NCI-H2081 treated with DMSO at 0.1 percent for 48 hours (cell line): Measurements from ENCODE around the gene CYGB.

Source experiments
- DNase-seq: peaks from one replicate; lab custom pipeline; 2025; lab: John Stamatoyannopoulos, UW

Gene CYGB

GRCh38 chr17:76550712-76551615, 13.5 kb upstream of the CYGB start:
- no peak for DNase-seq

- DNase-seq = no peak
These were observed 12.0 kb upstream of the CYGB start for GRCh38 chr17:76549539-76549938.

- no peak for DNase-seq
These were observed 11.7 kb upstream of the CYGB start for GRCh38 chr17:76549215-76549518.

GRCh38 chr17:76548378-76549214, 11.1 kb upstream of the CYGB start:
- no peak for DNase-seq

- no peak for DNase-seq
These were observed 10.2 kb upstream of the CYGB start for GRCh38 chr17:76547642-76548202.

GRCh38 chr17:76547183-76547641, 9.7 kb upstream of the CYGB start:
- no peak for DNase-seq

- DNase-seq = no peak
These were observed 9.2 kb upstream of the CYGB start for GRCh38 chr17:76546556-76547182.

- no peak for DNase-seq
These were observed 8.5 kb upstream of the CYGB start for GRCh38 chr17:76545918-76546555.

GRCh38 chr17:76544546-76545365, 7.2 kb upstream of the CYGB start:
- no peak for DNase-seq

- no peak for DNase-seq
These were observed 6.5 kb upstream of the CYGB start for GRCh38 chr17:76543826-76544545.

- DNase-seq = no peak
These were observed 5.9 kb upstream of the CYGB start for GRCh38 chr17:76543482-76543825.

- no peak for DNase-seq
These were observed 5.5 kb upstream of the CYGB start for GRCh38 chr17:76542984-76543383.

GRCh38 chr17:76542566-76542971, 5.1 kb upstream of the CYGB start:
- DNase-seq = no peak

GRCh38 chr17:76541739-76542454, 4.4 kb upstream of the CYGB start:
- no peak for DNase-seq

- DNase-seq = no peak
These were observed 3.1 kb upstream of the CYGB start for GRCh38 chr17:76540381-76541300.

- no peak for DNase-seq
These were observed 2.2 kb upstream of the CYGB start, which contains the start of gene PRCD for GRCh38 chr17:76539631-76540271. TSS of gene PRCD (plus strand) at chr17:76540044. CDS start at chr17:76540142, 98 bp downstream.

GRCh38 chr17:76538941-76539570, 1.5 kb upstream of the CYGB start:
- no peak for DNase-seq
